TTC549 (cell line): ENCODE measurements around the gene ZBTB20.
"Not testable (repeated sequence)": the region's sequence is repeated elsewhere in the genome, so short reads cannot be mapped to it uniquely, and the experiment has no call there.

Source experiments
- FAIRE-seq: peaks from 2 replicates; lab custom pipeline; 2012; peaks lifted over from hg19 to GRCh38; lab: Jason Lieb, UNC

The ZBTB20 gene

DNA sequence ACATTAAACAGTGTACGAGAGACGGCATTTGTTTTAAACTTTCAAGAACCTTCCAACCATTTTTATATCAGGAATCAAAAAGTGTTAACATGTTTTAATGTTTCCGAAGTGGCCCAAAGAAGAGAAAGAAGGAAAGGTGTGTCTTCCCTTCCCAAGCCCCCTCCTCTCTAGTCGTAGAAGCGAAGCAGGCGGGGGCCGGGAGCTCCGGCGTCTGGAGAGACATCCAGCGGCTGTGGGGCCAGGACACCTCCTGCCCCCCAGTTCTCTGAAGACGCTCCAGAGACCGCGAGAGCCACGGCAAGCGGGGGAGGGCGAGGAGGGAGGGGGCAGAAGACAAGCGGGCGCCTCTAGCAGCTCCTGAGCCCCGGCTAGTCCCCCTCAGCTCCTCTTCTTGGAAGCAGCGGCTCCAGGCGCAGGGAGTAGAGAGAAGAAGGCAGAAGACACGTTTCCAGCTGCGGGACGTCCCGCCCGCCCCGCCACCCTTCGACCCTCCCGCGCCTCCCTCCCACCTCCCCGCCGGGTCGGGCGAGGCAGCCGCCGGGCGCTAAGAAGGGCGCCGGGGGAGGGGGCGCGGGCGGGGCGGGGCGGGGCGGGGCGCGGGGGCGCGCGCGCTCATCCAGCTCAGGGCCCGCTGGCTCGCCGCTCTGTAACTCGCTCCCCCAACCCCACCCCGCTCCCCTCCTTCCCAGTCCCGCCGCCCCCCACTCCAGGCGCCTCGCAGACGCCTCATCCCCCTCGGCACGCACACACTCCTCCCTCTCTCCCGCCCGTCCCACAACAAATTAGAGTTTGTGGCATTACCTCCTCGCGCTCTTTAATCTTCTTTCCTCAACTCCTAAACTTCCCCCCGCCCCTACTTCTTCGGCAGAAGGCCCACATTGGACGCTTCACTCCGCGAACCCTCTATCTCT, at the start of gene ZBTB20:
ZBTB20 (minus strand) TSS at position 871 of the 911 bp plus-strand sequence.
- FAIRE-seq: no peak

DNA sequence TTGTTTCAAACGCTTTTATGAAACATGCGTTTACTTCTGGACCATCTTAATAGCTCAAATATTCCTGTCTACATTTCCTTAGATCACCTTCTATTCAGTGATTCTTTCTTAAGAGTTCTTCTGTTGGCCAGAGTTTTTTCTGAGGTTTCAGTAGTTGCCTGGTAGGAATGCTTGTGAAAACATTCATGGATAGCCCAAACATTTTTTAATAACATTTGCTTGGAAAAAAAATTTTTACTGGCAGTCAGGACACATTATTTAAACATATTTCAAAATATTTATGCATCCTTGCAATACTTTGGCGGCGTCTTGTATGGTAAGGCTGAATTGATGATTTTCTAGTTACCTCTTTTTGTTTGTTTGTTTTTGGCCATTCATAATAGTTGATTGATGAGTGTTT, 47.4 kb upstream of the ZBTB20 start:
- no peak for FAIRE-seq

DNA sequence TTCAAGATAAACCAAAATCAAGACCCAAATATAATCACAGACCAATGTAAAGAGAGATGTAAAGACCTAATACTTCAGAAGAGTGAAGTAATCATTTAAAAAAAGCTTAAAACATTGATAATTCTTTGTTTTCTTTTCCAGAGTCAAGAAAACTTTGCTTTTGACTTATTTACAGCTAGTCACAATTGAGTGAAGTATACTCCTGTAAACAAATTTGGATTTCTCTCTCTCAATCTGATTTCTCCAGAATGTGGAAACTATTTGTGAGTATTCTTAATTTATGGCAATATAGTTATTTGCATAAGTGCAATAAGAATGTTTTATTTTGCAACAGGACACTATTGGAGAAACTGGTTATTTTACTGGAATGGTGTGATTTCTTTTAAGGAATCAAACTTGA, 43.7 kb upstream of the ZBTB20 start:
- no peak for FAIRE-seq

DNA sequence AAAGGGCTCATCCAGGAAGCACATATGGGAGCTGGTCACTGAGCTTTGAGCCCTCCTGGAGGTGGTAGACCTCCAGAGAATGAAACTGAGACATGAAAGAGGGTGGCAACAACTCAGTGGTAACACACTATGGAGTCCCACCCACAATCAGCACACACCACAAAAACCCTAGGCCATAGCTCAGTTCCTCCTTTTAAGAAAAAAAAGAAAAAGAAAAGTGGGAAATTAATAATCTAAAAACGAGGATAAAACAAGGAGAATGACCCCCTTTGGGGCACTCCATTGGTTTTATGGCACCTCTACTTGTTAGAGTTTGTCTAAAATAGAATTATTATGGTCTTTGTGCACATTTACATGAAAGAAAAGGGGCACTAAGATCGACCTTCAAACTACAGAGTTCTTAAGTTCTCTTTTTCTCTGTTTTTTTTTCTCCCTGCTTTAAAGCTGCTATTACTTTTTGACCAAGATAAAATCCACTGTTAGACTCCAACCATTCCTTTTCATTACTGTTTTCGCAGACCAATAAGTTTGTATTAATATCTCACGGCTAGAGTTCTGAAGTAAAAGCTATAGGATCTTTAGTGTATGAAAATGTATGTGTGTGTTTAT, 40.2 kb upstream of the ZBTB20 start:
- FAIRE-seq: no peak

DNA sequence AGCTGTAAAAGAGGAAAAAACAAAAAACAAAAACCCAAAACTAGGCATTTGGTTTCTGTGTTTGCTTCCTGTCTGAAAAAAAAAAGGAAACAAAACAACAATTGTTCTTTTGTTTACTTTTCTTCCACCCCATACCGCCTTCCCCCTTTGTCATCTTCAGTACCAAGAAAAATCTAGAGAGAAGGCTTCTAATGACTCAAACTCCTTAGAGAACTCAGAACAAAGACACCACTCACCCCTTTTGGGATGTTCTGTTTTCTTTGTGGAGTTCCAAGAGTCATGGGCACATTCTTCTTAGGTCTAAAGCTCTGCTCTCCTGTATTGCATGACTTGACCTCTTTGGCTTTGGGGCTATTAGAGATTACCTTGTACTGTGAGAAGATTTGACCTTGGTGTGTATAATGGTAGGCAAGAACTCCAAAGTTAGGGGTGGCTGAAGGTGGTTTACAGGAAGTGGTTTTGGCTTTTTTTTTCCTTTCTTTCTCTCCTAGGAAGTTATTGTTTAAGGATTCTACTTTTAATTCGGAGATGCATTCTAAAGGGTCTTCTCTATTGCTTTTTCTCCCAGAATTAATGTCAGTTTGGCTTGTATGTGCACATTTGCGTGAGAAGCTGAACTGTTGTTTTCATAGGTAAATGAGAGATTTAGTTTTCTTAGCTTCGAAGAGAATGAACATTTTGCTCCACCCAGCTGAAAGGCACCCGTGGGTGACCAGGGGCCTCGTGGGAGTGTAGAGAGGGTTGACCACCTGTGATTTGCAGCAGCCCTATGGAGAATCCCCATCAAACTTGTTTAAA, 39.5 kb upstream of the ZBTB20 start:
- FAIRE-seq: no peak

DNA sequence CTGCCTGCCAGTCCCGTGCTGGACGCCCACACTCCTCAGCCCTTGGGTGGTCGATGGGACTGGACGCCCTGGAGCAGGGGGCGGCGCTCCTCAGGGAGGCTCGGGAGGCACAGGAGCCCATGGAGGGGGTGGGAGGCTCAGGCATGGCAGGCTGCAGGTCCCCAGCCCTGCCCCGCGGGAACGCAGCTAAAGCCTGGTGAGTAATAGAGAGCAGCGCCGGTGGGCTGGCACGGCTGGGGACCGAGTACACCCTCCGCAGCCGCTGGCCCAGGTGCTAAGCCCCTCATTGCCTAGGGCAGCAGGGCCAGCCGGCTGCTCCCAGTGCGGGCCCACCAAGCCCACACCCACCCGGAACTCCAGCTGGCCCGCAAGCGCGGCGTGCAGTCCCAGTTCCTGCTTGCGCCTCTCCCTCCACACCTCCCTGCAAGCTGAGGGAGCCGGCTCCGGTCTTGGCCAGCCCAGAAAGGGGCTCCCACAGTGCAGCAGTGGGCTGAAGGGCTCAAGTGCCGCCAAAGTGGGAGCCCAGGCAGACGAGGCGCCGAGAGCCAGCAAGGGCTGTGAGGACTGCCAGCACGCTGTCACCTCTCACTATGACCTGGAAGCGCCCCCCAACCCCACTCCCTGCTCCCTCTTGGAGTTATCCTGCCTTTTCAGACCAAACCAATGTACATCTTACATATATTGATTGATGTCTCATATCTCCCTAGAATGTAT, 37.9 kb upstream of the ZBTB20 start:
- FAIRE-seq: not testable (repeated sequence)

DNA sequence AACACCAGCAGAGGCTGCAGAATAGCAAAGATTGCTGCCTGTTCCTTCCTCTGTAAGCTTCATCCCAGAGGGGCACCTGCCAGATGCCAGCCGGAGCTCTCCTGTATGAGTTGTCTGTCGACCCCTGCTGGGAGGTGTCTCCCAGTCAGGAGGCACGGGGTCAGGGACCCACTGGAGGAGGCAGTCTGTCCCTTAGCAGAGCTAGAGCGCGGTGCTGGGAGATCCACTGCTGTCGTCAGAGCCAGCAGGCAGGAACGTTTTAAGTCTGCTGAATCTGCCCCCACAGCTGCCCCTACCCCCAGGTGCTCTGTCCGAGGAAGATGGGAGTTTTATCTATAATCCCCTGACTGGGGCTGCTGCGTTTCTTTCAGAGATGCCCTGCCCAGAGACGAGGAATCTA, 31.8 kb upstream of the ZBTB20 start:
- not testable (repeated sequence) for FAIRE-seq

DNA sequence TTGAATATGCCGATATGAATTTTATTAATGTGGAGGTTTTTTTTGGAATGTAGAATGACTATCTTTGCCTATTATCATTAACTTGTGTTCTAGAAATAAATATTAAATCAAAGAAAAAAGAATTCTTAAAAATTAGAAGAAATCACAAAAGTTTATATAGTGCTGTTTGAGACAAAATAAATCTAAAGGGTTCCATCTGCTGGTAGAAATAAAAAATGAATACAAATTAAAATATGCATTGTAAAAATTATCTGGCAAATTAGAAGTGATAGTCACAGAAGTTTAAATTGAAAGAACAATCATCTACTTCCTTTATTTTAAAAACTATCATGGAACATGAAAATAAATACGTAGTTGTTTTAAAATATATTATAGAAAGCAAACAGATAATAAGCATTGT, 22.7 kb upstream of the ZBTB20 start:
- FAIRE-seq: peak; percentile 83

DNA sequence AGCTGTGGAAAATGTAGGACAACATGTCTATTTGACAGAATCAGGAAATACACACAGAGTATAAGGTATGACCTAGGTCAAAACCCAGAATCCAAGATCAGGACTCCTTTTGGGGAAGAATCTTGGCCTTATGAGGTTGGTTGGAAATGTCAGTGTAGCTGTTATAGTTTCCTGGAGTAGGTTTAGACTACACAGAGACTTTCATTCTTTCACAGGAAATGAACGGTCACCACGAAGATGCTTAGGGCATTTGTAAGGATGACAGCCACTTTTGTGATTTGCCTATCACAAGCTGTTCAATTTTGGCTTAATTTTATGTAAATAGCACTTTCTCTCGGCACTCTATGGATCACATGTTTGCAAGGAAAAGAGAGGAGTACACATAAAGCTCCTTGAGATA, 18.6 kb upstream of the ZBTB20 start:
- FAIRE-seq: no peak

DNA sequence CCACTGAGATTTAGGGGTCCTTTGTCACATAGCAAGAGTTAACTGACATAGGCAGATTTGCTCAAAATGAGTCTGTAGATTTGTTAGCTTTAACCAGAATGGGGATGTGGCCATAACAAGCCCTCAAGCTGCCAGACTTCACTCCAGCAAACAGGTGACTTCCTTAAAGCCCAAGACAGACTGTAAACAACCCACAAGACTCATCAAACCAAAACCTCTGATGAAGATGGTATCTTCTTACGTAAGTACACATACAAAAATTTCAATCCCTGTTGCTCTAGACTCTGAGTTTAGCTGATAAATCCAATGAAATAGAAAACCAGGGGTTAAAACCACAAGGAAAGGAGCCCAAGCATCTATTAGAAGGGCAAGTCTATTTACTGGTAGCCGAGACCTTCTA, 18.2 kb upstream of the ZBTB20 start:
- no peak for FAIRE-seq

DNA sequence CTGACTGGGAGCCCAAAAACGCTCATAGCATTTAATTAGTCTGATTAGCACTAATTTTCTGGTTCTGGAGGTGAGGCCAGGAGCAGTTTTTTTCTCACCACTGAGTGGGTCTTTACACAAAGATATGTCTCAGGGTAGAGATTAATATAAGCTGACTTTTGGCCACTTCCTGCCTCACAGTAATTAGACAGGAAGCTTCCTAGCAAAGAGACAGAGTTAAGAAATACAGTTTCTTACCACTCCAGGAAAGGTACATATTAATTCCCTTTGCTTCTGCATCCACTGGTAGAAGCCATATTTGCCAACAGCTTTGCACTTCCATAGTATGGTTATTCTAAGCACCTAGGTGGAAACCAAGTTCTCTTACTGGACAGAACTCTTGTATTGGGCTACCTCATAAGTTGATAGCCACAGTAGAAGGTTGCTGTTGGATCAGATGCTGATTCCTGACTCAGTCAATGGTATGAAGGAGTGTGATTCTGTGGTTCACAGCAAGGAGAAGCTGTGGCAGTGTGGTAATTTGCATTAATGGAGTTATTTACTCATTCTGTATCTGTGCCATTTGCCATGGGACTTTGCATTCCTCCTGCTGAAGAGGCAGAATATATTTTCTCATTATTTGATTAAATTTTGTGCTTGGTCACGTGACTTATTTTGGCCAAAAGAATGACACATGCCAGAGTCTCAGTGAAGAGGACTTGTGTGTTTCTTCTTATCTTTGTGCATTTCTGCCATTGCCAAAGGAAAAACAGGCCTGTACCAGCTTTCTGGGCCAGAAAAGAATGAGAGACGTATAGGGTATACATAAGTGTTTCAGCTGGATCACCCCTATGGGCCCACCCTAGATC, 17.5 kb upstream of the ZBTB20 start:
- FAIRE-seq: no peak

DNA sequence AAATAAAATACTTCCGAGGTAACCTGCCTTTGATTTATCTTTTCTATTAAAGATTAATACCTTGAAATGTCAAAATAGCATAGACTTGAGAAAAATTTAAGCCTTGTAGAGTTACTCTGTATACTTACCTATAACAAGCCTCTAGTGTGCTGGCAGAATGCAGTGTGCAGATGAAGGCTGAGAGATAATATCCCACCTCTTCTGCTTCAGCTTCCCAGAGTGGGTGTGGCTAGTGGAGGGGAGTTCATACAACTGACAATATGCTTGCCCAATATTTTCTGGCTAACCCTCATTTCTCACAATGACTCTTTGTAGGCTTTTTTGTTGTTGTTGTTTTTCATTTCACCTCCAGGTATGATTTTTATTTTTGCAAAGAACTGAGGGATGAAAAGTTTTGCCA, 15.7 kb upstream of the ZBTB20 start:
- no peak for FAIRE-seq

DNA sequence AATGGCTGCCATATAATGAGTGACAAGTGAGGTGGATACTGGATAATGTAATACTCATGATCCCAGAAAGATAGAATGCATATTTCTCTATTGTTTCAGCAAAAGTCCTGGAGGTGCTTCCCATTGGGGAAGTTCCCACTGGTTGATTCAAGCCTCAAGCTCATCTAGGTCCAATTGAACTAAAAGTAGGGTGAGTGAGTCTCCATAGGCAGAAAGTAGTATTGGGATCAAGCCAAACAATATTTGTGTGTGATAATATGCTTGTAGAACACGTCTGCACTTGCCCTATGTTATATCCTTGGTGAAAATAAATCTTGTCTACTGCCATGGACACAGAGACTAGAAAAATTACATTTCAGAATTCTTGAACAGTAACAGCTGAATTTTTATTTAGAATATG, 14.8 kb upstream of the ZBTB20 start:
- no peak for FAIRE-seq

DNA sequence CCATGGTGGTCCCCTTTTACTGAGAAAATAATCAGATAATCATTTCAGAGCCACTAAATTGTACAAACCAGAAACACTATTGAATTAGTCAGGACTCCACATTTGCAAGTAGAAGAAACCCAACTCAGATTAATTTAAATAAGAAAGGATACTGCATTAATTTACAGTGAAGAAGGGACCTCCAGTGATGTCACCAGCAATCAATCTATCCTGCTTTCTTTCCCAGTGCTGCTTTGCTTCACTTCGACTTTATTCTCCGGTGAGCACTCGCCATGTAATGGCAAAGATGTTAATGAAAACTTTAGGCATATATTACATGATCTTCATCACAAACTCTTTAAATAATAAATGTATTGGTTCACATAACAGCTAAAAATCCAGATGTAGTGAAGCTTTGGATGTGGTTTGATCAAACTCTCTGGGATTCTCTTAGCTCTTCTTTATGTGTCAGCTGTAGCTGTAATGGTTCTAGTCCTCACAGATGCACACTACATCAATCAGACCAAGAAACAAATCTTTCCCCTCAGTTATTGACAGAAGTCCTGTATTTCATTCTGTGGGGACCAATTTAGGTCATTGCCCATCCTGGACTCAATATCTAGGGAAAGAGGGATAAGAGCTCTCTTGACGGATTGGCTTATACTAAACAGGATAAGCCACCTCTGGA, 14.2 kb upstream of the ZBTB20 start:
- FAIRE-seq: no peak

DNA sequence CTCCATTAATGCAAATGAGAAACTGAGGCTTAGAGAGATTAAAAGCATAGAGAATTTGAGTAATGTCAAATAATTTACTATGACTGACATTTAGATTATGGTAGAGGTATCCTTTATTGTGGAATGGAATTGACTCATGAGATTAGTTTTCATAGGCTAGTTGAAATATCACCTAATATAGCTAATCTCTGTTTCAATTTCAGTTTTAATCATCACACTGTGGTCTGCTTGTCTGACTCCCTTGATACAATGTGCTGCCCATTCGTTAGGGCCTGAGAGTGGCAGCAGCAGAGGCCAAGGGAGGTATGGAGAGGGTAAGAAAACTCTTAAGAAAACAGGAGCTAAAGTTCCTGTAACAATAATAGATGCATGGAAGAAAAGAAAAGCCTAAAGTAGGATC, 13.2 kb upstream of the ZBTB20 start:
- no peak for FAIRE-seq

DNA sequence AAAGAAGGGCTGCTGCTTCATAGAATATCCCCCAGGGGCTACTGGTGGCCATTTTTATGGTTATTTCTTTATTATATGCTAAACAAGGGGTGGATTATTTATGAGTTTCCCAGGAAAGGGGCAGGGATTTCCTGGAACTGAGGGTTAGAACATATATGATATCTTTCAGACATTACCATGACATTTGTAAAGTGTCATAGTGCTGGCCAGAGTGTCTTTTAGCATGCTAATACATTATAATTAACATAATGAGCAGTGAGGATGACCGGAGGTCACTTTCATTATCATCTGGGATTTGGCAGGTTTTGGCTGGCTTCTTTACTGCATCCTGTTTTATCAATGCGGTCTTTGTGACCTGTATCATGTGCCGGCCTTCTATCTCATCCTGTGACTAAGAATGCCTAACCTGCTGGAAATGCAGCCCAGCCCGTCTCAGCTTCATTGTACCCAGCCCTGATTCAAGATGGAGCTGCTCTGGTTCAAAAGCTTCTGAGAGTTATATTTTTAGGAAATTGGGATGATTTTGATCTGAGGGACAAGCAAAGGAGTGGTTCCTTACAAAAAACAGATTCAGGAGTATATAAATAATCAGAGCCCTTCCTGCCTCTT, 9.1 kb upstream of the ZBTB20 start:
- no peak for FAIRE-seq

DNA sequence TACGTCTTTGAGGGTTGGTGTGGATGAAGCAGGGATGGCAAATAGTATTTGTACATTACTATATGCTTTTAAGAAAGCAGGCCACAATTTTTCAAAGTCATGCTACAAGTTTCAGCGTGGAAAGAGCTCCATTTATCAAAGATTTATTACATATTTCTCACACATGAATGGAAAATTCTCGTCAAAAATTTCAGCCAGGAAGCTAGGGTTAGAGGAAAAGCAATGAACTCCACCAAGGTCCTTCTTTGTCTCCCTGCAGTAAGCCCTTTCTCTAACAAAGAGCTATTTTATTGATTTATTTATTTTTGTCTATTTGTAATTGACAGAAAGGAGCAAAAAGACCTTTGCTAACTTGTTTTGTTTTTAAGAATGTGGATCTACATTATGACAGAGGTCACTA, 7.5 kb upstream of the ZBTB20 start:
- FAIRE-seq: no peak

DNA sequence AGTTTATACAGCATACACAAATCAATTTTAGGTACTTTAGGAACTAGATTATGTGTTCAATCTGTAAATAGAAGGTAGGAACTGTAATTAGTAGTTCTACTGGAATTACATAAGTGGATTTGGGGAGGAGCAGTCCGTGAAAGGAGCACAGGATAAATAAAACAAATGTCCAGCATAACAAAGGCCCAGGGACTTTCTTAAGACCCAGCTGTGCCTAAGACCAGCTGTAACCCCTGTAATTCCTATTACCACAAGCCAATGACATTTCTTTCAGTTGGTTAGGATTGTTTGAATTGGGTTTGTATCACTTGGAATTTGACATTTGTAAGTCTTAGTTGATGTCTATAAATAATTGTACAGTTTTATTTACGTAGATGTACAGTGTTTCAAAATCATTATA, 4.8 kb upstream of the ZBTB20 start:
- no peak for FAIRE-seq

DNA sequence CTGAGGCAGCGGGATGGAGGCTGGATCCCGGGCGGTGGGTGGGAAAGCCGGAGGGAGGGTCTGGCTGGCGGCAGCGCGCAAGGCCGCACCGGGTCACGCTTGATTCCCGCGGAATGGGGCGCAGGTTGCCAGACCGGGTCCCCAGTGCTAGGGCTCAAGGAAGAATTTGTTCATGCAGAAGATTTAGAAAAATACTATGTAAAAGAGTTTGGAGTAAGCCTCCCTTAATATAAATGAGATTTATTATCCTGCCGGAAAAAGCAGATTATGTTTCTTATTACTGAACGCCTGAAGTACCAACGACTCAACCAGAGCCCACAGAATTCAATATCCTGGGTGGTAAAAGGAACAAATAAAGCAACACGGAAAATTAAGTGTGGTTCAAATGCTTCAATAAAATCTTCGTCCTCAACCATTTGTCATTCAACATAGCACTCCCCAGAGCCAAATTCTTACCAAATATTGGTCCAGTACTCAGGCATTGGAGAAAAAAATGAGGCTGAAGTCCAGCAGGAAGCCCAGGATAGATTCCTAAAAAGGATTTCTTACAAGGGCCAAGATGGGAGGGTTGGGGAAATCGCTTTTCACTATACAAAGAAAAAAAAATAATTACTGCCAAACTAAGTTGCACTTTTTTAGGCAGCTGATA, 1.2 kb upstream of the ZBTB20 start:
- FAIRE-seq: no peak
